OCI-LY1 (cell line): ENCODE measurements around the gene VPS45.

Experiments
- CTCF ChIP-seq: fragments of 200-600 bp; sonication (generic), shearing (Covaris generic); IDR thresholded peaks from 2 replicates; pipeline ENCODE4 v1.5.1; 2017; ENCODE audit warnings: mild to moderate bottlenecking, antibody characterized with exemption, low read length, moderate library complexity, mixed read lengths
- EZH2 ChIP-seq: fragments of 200-600 bp; sonication (generic), shearing (Covaris generic); IDR thresholded peaks from 2 replicates; pipeline ENCODE4 v1.8.0; 2017; ENCODE audit warnings: borderline replicate concordance, mixed run types, mild to moderate bottlenecking, antibody characterized with exemption, low read length, moderate library complexity, mixed read lengths

GRCh38 chr1:150144606-150145005, 77.0 kb downstream of the VPS45 start:
- TF ChIP-seq EZH2, result no peak
- no peak for TF ChIP-seq CTCF
